Fibroblast of gingiva (primary cell): Measurements from ENCODE around the gene FMR1.
A peak's percentile ranks its signal among the peaks of the same experiment; 100 is the strongest.

Experiments used
- DNase-seq: peaks from one replicate; pipeline ENCODE4 v3.0.0-alpha.2; 2011; ENCODE audit warnings: low read depth

The FMR1 gene

DNA sequence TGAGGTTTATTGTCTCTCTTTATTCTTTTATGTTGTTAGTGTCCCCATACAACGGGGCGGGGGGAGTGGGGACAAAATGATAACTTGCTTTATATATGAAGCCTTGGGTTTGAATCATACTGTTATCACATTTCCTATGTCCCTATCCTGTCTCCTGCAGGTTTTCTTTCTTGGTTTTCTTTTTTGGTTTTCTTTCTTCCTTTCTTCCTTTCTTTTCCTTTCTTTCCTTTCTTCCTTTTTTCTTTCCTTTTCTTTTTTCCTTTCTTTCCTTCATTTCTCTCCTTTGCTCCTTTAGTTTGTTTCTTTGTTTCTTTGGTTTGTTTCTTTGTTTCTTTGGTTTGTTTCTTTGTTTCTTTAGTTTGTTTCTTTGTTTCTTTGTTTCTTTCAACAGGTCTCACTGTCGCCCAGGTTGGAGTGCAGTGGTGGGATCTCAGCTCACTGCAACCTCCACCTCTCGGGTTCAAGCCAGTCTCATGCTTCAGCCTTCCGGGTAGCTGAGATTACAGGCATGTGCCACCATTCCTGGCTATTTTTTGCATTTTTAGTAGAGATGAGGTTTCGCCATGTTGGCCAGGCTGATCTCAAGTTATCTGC, 4.8 kb downstream of the FMR1 start:
- no peak for DNase-seq

DNA sequence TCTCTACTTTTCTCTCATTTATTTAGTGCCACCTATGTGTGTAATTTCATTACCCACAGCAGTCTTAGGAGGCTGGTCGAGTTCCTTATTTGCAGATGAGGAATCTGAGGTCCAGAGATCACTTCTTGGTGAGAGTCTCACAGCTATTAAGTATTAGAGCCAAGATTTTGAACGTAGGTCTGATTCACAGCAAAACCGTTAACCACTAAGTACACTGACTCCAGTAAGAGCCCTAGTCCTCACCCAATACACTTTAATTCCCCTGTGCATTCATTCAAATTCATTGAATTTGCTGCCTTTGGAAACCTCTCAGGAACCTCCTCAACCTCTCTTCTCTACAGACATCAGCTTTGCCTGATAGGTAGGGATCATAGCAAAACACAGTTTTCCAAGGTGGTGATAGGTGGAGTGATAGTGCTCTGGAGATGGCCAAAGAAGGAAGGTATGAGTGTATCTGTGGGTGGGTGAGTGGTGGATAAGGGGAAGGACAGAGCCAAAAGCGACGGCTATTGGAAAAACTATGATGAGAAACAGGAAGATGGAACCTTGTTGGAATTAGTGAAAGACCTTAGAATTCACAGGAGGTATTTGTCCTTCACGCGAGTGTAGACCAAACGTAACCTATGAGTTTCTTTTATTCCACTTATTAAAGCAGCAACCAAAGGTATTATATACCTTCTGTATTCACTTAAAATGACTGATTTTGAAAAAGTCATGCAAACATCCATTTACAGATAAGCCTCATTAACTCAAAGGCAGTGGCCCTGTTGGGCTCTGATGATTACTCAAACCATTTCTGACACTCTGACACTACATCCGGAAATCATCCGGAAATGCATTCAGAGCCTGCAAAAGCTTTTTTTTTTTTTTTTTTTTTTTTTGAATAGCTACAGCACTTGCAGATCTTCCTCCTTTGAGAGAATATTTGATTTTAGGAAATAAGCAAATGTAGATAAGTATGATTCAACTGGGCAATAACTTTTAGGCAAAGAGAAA, 6.3 kb downstream of the FMR1 start:
- DNase-seq, result no peak

DNA sequence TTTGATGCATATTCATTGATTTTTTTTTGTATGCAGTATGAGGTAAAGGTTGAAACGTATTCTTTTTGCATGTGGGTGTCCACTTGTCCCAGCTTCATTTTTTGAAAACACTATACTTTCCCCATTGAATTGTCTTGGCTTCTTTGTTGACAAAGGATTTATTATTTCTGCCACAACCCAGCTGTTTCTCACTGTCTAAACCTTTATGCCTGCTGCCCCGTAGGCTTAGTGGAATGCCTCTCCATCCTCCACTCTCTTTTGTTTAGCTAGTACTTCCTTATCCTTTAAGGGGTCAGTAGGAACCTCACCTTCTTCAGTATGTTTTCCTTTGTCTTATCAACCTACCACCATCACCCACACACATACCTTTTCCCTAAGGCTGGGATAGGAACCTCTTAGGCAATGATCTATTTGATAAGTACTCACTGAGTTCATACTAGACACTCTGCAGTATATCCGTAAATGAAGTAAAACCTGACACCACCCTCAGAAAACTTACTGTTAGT, 8.5 kb downstream of the FMR1 start:
- DNase-seq, result no peak

DNA sequence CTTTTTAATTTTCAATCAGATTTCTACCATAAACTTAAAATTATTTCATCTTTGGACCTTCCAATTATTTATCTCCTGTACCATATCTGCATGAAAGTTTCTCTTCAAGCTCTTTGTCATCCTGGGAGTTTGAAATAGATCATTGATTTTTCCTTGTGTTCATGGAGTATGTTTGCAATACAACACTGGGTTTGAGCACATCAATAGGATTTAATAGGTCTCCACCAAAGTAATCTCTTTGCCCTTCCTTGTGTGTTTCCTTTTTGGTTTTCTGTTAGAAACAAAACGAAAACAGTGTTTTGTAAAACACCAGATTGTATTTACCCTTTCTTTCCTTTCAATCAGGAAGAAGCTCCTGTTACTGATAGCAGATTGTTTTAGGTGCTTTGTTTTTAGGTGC, 11.9 kb downstream of the FMR1 start:
- DNase-seq, result no peak

DNA sequence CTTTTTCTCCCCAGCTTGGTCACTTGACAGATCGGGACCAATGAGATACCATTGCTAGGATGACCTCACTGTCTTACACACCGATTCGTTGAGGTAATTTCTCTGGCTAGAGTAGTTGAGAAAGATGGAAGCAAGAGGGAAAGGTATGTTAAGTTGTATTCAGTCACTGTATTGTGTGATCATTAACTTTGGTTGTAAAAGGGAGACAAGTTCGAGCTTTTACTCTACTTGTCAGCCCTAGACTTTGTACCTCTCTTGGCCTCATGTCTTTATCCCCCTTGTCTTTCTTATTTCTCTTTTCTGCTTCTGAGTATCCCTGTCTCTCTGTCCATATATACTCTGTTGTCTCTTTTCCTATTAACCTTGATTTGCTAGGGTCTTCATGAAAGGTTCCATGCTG, 15.5 kb downstream of the FMR1 start:
- DNase-seq, result no peak

DNA sequence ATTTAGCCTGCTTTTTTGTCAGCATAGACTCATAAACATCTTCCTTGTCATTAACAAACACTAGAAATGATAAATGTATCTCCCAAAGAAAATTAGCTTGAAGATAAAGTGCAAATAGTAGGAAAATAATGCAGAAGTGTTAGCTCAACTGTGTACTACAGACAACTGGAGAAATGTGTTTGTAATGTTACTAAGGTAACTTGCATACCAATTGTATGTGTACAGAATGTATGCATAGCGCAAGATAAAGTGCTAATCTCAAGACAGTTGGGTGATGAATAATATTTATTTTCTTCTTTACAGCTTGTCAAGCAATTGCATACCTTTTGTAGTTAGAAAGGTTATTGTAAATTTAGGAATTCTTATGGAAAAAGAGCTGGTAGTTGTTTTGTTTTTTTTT, 22.1 kb downstream of the FMR1 start:
- no peak for DNase-seq

DNA sequence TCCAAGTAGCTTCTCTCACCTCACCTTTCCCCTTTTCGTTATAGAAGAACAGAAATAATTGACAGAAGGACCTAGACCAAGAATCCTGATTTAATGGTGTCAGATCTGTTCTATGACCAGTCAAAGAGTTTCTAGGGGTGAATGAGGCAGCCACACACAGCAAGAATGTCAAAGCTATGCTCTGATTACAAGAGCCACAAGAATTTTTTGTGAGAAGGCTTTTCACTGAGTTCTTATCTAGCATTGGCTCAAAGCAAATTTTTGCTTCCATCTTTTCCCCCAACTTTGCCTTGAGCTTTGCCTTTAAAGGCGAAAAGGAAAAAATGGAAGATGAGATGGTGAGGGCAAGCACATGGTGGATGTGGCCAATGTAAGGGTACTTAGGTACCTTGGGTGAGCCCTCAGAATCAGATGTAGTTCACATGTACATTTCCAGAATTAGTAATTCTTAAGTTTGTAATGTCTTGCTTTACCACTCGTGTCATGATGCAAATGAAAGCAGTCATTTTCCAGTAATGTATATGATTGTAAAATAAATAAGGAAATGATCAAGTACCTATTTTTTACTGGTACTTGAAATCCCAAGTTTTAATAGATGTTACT, 23.5 kb downstream of the FMR1 start:
- DNase-seq, result no peak

DNA sequence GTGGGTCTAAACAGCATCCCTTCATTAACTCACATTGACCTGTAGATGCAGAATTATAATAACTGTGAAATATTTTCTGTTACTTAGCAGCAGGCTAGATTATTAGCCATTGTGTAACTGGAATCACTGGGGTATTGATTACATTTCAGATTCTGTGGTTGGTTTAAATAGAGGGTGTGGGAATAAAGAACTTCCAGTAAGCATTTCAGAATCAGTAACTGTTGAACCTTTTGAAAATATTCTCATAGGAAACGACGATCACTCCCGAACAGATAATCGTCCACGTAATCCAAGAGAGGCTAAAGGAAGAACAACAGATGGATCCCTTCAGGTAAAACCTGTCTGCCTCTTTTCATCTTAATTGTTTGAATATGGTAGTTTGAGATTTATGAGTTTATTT, 33.6 kb downstream of the FMR1 start:
- DNase-seq, result no peak

DNA sequence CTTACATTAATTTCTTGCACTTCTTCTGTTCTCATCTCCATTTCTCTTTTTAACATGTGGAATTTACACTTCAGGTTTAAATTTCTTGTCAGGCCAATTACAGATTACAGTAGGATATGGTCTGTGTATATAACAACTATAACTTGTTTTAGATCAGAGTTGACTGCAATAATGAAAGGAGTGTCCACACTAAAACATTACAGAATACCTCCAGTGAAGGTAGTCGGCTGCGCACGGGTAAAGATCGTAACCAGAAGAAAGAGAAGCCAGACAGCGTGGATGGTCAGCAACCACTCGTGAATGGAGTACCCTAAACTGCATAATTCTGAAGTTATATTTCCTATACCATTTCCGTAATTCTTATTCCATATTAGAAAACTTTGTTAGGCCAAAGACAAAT, 36.8 kb downstream of the FMR1 start:
- no peak for DNase-seq

DNA sequence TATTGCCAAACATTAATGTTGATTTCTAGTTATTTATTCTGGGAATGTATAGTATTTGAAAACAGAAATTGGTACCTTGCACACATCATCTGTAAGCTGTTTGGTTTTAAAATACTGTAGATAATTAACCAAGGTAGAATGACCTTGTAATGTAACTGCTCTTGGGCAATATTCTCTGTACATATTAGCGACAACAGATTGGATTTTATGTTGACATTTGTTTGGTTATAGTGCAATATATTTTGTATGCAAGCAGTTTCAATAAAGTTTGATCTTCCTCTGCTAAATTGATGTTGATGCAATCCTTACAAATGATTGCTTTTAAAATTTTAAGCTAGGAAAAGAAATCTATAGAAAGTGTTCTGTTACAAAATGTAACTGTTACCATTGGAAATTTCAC, 38.6 kb downstream of the FMR1 start:
- DNase-seq, result no peak

DNA sequence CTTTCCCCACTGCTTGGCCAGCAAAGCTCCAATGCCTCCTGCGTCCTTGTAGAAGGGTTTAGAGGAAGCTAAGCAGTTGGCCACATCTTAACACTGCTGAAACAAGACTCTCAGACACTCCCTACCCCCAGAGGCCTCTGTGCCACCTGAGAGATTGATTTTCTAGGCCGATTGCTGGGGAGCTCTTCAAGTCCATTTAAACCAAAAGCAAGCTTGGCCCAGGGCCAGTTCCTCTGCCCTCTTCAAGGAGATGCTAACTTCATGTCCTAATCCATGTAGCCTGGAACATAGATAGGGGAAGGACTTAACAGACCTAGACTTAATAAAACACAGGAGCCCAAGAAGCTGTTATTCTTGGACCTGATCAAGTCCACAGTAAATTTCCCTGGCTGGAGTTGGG, 42.3 kb downstream of the FMR1 start:
- DNase-seq, result no peak

DNA sequence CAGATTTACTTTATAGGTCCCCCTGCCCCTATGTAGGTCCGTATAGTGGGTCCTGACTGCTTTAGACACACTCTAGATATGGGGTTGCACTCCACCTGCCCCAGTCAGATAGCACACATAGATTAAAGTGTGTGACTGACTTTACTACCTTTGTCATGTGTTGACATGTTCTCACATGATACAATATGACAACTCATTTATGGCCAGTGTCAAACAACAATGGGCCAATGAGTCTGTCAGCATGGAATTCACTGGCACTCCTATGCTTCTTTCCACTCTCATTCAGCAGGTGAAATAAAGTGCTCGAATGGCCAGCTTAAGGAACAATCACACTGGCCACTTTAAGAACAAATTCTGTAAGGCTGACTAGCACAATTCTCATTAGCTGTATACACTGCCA, 45.6 kb downstream of the FMR1 start:
- no peak for DNase-seq

DNA sequence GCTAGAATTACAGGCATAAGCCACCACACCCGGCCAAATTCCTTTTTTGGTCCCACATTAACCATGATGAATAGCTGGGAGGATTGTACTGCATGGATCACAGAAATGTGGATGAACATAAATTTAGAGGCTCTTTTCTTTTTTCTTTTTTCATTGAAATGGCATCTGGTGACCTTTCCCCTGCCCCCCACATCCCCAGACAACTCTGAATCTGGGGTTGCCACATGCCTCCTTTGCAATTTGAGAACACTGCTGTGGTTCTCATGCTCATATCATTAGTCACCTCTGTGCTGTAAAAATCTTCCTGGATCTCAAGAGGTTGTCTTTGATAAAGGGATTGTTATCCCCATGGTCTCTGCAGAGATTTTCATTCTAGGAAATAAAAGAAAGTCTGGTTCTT, 46.6 kb downstream of the FMR1 start:
- peak; percentile 15 for DNase-seq

DNA sequence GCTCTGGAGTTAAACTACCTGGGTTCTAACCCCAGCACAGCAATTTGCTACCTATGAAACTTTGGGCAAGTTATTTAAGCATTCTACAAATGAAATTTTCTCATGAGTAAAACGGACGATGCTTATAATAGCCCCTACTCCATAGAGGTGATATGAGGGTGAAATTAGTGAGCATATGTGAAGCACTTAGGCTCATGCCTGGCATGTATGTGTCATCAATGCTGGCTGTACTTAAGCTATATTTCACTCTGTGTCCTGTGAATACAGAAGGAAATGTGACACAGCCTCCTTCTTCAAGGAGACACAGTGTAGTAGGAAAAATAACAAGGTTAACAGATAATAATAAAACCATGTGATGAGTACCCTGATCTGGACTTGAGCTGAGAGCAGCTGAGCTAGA, 49.0 kb downstream of the FMR1 start:
- DNase-seq, result no peak

DNA sequence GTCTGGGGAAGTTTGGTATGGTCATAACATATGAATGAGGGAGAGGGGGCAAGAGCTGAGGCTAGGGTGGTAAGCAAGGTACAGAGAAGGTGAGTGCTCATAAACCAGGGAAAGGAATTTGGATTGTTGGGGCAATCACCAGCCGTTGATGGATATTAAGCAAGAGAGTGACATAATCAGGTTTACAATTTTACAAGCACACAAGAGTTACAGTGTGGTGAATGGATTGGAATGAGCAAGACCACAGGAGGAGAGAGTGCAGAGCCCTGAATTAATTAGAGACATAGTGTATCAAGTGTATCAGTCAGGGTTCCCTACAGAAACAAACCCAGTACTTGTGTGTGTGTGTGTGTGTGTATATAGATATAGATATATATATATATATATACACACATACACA, 50.8 kb downstream of the FMR1 start:
- no peak for DNase-seq

DNA sequence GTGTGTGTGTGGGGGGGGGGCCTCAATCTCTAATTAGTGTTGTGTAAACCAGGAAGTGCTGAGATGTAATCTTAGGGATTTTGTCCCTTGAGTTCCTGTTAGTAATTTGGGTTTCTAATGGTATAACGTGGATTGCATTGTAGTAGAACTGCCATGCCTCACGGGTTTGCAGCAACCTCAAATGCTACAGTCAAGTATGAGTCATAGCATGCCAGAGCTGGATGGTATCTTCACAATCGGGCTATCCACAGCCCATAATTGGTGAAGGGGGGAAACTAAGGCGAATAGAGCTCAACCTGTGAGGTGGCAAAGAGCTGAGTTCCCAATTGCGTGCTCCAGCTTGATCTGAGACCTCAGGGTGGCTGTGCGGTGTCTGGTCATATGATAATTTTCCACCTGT, 67.2 kb downstream of the FMR1 start:
- no peak for DNase-seq

DNA sequence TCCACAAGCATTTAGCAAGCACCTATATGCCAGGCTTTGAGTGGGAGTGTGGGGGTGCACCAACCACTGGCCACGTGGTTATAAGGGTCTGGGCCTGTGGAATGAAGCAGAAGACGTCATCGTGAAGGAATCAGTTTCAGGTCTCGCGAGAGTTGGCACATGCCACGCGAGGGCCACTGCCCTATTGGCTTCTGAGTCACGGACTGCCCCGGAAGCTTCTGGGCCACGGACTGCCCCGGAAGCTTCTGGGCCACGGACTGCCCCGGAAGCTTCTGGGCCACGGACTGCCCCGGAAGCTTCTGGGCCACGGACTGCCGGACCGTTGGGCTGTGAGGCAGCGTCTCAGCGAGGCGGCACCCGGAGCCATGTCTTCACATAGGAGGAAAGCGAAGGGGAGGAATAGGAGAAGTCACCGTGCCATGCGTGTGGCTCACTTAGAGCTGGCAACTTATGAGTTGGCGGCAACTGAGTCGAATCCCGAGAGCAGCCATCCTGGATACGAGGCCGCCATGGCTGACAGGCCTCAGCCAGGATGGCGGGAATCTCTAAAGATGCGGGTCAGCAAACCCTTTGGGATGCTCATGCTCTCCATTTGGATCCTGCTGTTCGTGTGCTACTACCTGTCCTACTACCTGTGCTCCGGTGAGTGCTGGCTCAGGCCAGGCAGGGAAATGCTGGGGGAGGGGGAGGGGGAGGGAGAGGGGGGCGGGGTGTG, 69.5 kb downstream of the FMR1 start, which contains the start of gene FMR1NB:
FMR1NB (plus strand) TSS at position 300 of the 715 bp plus-strand sequence; CDS start at position 366, 66 bp downstream.
- DNase-seq, result no peak
